ENCODE measurements around the gene MS4A10.

The MS4A10 gene

DNA sequence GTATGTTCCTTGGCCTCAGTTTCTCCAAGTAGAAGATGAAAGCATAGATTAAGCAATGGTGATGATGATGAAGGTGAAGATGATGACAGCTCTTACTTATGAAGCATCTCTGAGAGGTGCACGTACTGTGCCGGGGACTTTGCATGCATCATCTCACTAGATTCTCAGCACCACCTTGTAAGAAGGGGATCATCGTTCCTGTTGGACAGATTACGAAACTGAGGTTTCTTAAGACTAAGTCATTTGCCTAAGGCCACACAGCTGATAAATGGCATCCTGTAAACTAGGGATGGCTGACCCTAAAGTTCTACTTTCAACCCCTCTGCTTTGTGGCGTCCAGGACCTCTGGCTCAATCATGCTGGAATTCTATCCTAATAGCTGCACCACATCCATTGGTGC, 19.8 kb upstream of the MS4A10 start:
- no peak for DNase-seq (ENCODE audit: low read depth)

- no peak for DNase-seq (ENCODE audit: low read depth)
These were observed 18.6 kb upstream of the MS4A10 start for GRCh38 chr11:60766547-60766946.

DNA sequence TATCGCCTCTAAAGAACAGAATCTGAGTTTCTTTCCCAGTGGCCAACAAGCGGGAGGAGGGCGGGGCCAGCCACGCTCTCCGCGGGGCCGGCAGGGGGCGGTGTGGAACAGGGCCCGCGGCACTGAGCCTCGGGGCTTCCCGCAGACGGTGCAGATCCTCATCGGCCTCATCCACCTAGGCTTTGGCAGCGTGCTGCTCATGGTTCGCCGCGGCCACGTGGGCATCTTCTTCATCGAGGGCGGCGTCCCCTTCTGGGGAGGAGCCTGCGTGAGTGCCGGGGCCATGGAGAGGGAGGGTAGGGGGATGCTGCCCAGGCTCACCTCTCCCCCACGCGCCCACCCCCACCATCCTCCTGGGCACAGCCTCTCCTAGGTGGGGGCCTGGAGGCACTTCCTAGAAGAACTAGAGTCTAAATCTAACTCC, 17.7 kb upstream of the MS4A10 start:
- DNase-seq (ENCODE audit: low read depth): no peak

GRCh38 chr11:60768202-60768601, 16.9 kb upstream of the MS4A10 start:
- no peak for DNase-seq (ENCODE audit: low read depth)

- DNase-seq (ENCODE audit: low read depth): no peak
These were observed 15.9 kb upstream of the MS4A10 start for GRCh38 chr11:60769273-60769672.

- DNase-seq (ENCODE audit: low read depth): no peak
These were observed 15.3 kb upstream of the MS4A10 start for GRCh38 chr11:60769811-60770210.

GRCh38 chr11:60771146-60771545, 14.0 kb upstream of the MS4A10 start:
- DNase-seq (ENCODE audit: low read depth): no peak

- no peak for DNase-seq (ENCODE audit: low read depth)
These were observed 13.1 kb upstream of the MS4A10 start for GRCh38 chr11:60771879-60772525.

GRCh38 chr11:60772666-60773065, 12.5 kb upstream of the MS4A10 start:
- DNase-seq (ENCODE audit: low read depth): no peak

DNA sequence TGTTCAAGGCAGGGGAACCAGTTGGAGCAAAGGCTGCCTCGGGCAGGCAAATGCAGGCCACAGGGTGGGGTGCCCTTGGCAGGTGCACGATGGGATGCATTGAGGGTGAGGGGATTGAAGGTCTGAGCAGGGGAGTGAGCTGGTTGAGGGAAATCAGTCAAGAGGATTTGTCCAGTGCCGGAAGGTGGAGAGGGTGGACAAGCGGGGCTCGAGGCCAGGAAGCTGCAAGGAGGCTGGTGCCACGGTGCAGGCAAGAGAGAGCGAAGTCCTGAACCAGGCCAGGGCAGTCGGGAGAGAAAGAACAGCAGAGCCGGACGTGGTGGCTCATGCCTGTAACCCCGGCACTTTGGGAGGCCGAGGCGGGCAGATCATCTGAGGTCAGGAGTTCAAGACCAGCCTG, 10.4 kb upstream of the MS4A10 start:
- no peak for DNase-seq (ENCODE audit: low read depth)

DNA sequence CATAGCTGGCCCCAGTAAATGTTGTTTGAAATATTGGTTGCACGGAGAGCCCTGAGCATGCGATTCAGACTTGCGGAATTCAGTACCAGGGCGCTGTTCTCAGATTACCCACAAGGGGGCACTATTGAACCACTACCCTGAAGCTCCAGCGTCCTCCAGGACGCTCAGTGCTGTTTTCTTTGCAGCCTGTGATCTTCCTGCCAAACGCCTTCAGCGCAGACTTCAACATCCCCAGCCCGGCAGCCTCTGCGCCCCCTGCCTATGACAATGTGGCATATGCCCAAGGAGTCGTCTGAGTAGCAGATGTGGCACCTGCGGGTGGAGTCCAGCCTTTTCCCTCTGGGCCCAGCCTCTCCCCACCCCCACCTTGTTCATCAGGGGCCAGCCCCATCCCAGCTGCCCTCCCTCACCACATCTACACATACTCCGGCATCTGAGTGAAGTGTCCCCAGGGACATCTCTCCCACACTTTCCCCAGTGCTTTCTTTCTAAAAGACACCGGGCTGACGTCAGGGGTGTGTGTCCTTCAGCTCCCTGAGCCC, 9.6 kb upstream of the MS4A10 start:
- DNase-seq (ENCODE audit: low read depth): peak; percentile 75

- DNase-seq (ENCODE audit: low read depth): no peak
These were observed 9.0 kb upstream of the MS4A10 start for GRCh38 chr11:60776167-60776566.

DNA sequence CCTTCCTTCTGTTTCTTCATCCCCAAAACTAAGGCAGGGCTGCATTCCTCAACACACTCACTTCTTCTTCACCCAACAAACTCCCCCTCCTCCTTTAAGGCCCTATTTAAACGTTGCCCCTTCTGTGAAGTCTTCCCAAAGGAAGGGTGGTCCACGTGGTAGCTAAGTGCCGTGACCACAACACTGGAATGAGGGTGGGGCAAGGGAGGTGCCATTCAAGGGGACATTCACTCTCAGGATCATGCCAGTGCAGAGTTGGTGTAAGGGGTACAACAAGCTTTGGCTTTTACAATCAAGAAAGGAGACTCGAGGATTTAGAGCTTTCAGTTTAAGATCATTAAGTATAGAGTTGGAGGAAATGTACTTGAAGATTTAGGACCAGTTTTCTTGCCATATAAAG, 8.0 kb upstream of the MS4A10 start:
- no peak for DNase-seq (ENCODE audit: low read depth)

GRCh38 chr11:60777572-60777971, 7.6 kb upstream of the MS4A10 start:
- DNase-seq (ENCODE audit: low read depth): no peak

GRCh38 chr11:60780065-60780464, 5.1 kb upstream of the MS4A10 start:
- no peak for DNase-seq (ENCODE audit: low read depth)

GRCh38 chr11:60780774-60781173, 4.4 kb upstream of the MS4A10 start:
- DNase-seq (ENCODE audit: low read depth): no peak

DNA sequence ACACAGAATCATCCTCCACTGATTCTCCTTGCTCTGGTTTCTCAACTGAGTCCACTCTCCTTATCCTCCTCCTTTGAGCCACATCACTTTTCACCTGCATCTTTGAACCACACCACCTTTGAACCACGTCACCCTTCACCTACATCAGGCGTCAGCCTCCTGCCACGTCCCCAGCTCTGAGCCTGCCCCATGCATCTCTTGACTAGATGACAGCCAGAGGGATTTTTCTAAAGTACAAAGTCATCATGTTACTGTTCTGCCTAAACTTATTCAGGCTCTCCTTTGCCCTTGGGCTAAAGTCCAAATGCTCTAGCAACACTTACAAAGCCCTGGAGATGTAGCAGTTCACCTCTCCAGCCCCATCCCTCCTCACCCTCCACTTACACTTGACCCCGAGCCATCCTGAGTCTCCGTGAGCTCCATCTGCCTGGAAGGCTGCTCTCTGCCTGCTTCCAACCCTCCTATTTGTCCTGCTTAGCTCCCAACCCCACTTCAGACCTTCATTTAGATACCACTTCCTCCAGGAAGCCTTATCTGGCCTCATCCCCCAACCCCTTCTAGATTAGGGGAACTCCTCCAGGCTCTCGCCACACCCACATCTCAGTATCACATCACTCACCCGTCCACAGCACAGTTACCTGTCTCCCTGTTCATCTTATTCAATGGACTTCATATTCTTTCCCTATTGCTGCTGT, 3.7 kb upstream of the MS4A10 start:
- no peak for DNase-seq (ENCODE audit: low read depth)

- no peak for DNase-seq (ENCODE audit: low read depth)
These were observed 3.2 kb upstream of the MS4A10 start for GRCh38 chr11:60781981-60782316.

- no peak for DNase-seq (ENCODE audit: low read depth)
These were observed 2.6 kb upstream of the MS4A10 start for GRCh38 chr11:60782393-60783140.

GRCh38 chr11:60783141-60783484, 2.0 kb upstream of the MS4A10 start:
- no peak for DNase-seq (ENCODE audit: low read depth)

DNA sequence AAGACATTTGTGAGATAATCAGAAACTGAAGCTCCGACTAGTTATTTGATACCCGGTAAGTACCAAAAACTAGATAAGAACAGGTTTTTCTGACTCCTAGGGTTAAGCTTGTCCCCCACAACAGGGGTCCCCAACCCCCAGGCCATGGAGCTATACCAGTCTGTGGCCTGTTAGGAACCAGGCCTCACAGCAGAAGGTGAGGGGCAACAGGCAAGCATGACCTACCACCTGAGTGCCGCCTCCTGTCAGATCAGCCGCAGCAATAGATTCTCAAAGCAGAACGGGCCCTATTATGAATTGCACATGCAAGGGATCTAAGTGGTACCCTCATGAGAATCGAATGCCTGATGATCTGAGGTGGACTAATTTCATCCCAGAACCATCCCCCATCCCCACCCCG, 1.2 kb upstream of the MS4A10 start:
- DNase-seq (ENCODE audit: low read depth): no peak

- no peak for DNase-seq (ENCODE audit: low read depth)
These were observed 751 bp downstream of the MS4A10 start for GRCh38 chr11:60785806-60786361.

Measured in stimulated activated CD8-positive, alpha-beta memory T cell treated with anti-CD3 and anti-CD28 coated beads, Interleukin-15, amount 100 ng/mL, for 1 hour (primary cell).